ENCODE measurements around the gene GLCCI1.

DNA sequence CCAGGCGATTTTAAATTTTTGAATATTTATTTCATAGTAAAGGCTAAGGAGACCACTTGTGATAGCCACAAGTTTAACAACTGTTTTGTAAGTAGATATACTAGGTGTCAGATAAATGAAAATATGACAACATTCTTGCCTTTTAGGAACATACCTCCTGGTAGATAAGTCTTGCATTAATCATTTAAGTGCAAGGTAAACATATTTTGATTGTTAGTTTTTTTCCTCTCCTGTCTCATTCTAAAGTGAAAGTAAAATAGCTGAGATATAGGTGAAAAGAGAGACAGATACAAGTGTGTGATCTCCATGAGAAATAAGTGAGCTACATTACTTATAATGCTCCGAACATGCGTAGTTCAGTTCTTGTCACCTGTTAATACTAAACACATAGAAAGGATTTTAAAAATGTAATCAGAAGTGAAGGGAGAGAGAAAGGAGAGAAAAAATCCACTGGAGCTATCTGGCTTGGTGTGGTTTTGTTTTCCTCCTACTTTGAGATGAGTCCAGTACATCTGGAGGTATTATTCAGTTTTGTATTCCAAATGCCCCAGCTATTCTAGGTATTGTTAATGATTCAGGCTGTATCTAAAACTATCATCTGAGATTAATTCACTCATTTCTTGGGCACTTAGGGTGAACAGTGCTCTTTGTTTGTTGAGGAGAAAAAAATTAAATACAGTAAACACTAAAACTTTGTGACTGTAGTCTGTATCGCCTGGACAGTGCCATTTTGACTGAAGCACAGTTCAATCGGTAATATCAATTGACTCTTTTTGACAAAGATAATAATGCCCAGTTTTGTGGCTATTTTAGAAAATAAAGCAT, 21.2 kb downstream of the GLCCI1 start:
- TF ChIP-seq BHLHE40 (IDR thresholded peaks at IDR 0.05; ENCODE audit: borderline replicate concordance in 1 of 2, low read depth in 2 of 2, low read length in 1 of 2) (no peak), TCF12 (IDR thresholded peaks at IDR 0.05; ENCODE audit: low read depth, low read length) (no peak), RFX5 (IDR thresholded peaks at IDR 0.05; ENCODE audit: low read depth, low read length) (no peak), EED (IDR thresholded peaks at IDR 0.05; ENCODE audit: low read depth) (no peak), POLR2A (IDR thresholded peaks at IDR 0.05; ENCODE audit: low read depth, low read length) (no peak), MXI1 (IDR thresholded peaks at IDR 0.05; ENCODE audit: low read depth, low read length) (no peak), JUNB (IDR thresholded peaks at IDR 0.05) (no peak), MYC (IDR thresholded peaks at IDR 0.05; ENCODE audit: insufficient read depth, insufficient read length, insufficient replicate concordance, low read length, severe bottlenecking) (no peak), CEBPB (IDR thresholded peaks at IDR 0.05; ENCODE audit: borderline replicate concordance in 1 of 2, low read depth in 2 of 2, low read length in 2 of 2) (no peak), POLR2AphosphoS2 (IDR thresholded peaks at IDR 0.05; ENCODE audit: low read depth, low read length) (no peak)
- TF ChIP-seq, protein P1, sequence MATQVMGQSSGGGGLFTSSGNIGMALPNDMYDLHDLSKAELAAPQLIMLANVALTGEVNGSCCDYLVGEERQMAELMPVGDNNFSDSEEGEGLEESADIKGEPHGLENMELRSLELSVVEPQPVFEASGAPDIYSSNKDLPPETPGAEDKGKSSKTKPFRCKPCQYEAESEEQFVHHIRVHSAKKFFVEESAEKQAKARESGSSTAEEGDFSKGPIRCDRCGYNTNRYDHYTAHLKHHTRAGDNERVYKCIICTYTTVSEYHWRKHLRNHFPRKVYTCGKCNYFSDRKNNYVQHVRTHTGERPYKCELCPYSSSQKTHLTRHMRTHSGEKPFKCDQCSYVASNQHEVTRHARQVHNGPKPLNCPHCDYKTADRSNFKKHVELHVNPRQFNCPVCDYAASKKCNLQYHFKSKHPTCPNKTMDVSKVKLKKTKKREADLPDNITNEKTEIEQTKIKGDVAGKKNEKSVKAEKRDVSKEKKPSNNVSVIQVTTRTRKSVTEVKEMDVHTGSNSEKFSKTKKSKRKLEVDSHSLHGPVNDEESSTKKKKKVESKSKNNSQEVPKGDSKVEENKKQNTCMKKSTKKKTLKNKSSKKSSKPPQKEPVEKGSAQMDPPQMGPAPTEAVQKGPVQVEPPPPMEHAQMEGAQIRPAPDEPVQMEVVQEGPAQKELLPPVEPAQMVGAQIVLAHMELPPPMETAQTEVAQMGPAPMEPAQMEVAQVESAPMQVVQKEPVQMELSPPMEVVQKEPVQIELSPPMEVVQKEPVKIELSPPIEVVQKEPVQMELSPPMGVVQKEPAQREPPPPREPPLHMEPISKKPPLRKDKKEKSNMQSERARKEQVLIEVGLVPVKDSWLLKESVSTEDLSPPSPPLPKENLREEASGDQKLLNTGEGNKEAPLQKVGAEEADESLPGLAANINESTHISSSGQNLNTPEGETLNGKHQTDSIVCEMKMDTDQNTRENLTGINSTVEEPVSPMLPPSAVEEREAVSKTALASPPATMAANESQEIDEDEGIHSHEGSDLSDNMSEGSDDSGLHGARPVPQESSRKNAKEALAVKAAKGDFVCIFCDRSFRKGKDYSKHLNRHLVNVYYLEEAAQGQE (IDR thresholded peaks at IDR 0.05; ENCODE audit: low read depth, low read length) = no peak
- TF ChIP-seq, protein P2, sequence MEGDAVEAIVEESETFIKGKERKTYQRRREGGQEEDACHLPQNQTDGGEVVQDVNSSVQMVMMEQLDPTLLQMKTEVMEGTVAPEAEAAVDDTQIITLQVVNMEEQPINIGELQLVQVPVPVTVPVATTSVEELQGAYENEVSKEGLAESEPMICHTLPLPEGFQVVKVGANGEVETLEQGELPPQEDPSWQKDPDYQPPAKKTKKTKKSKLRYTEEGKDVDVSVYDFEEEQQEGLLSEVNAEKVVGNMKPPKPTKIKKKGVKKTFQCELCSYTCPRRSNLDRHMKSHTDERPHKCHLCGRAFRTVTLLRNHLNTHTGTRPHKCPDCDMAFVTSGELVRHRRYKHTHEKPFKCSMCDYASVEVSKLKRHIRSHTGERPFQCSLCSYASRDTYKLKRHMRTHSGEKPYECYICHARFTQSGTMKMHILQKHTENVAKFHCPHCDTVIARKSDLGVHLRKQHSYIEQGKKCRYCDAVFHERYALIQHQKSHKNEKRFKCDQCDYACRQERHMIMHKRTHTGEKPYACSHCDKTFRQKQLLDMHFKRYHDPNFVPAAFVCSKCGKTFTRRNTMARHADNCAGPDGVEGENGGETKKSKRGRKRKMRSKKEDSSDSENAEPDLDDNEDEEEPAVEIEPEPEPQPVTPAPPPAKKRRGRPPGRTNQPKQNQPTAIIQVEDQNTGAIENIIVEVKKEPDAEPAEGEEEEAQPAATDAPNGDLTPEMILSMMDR (IDR thresholded peaks at IDR 0.05 in 2 of 3, conservative IDR thresholded peaks at IDR 0.05 in 1 of 3; ENCODE audit: control insufficient read depth in 2 of 3, extremely low read depth in 1 of 3, insufficient read depth in 1 of 3, low read depth in 3 of 3, low read length in 3 of 3) = no peak
- TF ChIP-seq, protein P3, sequence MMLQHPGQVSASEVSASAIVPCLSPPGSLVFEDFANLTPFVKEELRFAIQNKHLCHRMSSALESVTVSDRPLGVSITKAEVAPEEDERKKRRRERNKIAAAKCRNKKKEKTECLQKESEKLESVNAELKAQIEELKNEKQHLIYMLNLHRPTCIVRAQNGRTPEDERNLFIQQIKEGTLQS (IDR thresholded peaks at IDR 0.05; ENCODE audit: borderline replicate concordance, extremely low read depth, low read depth, low read length) = no peak
